ENCODE measurements around the gene GBX1. TPM values are rescaled to one million over a fixed set of nuclear protein-coding genes. Genes with fewer than 3 reads are reported as not detected.

Gene GBX1
- polyA plus RNA-seq, 1 donor (not counting 4 experiments of a cell fraction or from before 2014, with no cell fraction given) = not detected

- no peaks in the 10 kb centered on the region for H3K36me3 ChIP-seq (ENCODE audit: control insufficient read depth in 2 of 2, extremely low read depth in 1 of 2, insufficient read depth in 2 of 2, low read length in 2 of 2)
- no peaks in the 10 kb centered on the region for H3K9me3 ChIP-seq (ENCODE audit: control insufficient read depth, low read depth, low read length)
- dilution Hi-C loops (cut with MboI; ENCODE audit: extremely low pct_ligation_motif_present, low sequenced_read_pairs) = no loop called here
- no peaks in the 10 kb centered on the region for H3K4me1 ChIP-seq (ENCODE audit: control insufficient read depth, extremely low read depth, insufficient read depth, low read length)
- H3K79me2 ChIP-seq (ENCODE audit: control insufficient read depth, insufficient read depth, low read length) = no peaks in the 10 kb centered on the region
- H3K27ac ChIP-seq (ENCODE audit: control insufficient read depth, insufficient read depth, low read length) = no peak overlapping the region
- H2AFZ ChIP-seq (ENCODE audit: control insufficient read depth, low read length) = no peak overlapping the region
- H3K4me3 ChIP-seq (ENCODE audit: control insufficient read depth in 2 of 3, extremely low read depth in 1 of 3, insufficient read depth in 2 of 3, low read depth in 1 of 3, low read length in 3 of 3) = no peak overlapping the region
- FAIRE-seq = no peak
- H3K9ac ChIP-seq (ENCODE audit: control insufficient read depth, extremely low read depth, insufficient read depth, low read length) = no peak overlapping the region
- H3K27me3 ChIP-seq (ENCODE audit: control insufficient read depth, extremely low read depth, insufficient read depth, low read length) = peaks cover 59% of the 10 kb centered on the region
- TF ChIP-seq EZH2 (IDR thresholded peaks at IDR 0.05; ENCODE audit: low read length) = no peak
- TF ChIP-seq CTCF (optimal IDR thresholded peaks at IDR 0.05 in 1 of 3, IDR thresholded peaks at IDR 0.05 in 1 of 3, conservative IDR thresholded peaks at IDR 0.05 in 1 of 3; ENCODE audit: extremely low read depth in 1 of 3, insufficient read depth in 2 of 3, low read length in 3 of 3) = no peak
- DNase-seq (ENCODE audit: low read depth, low spot score) = no peak
- H4K20me1 ChIP-seq (ENCODE audit: control insufficient read depth, extremely low read depth, insufficient read depth, low read length) = no peaks in the 10 kb centered on the region
- H3K4me2 ChIP-seq (ENCODE audit: control insufficient read depth, extremely low read depth, insufficient read depth, low read depth, low read length) = no peak overlapping the region
- H3K9me1 ChIP-seq (ENCODE audit: control insufficient read depth, extremely low read depth, insufficient read depth, low read length) = no peaks in the 10 kb centered on the region
Measured at GRCh38 chr7:151201751-151202150, 34.3 kb upstream of the GBX1 start.

GRCh38 chr7:151201344-151201743 lies 33.9 kb upstream of the GBX1 start:
- no peaks in the 10 kb centered on the region for H3K36me3 ChIP-seq (ENCODE audit: control insufficient read depth in 2 of 2, extremely low read depth in 1 of 2, insufficient read depth in 2 of 2, low read length in 2 of 2)
- H3K9ac ChIP-seq (ENCODE audit: control insufficient read depth, extremely low read depth, insufficient read depth, low read length) = no peak overlapping the region
- no peaks in the 10 kb centered on the region for H3K4me1 ChIP-seq (ENCODE audit: control insufficient read depth, extremely low read depth, insufficient read depth, low read length)
- H4K20me1 ChIP-seq (ENCODE audit: control insufficient read depth, extremely low read depth, insufficient read depth, low read length) = no peaks in the 10 kb centered on the region
- no peaks in the 10 kb centered on the region for H3K9me3 ChIP-seq (ENCODE audit: control insufficient read depth, low read depth, low read length)
- no peak overlapping the region for H3K4me3 ChIP-seq (ENCODE audit: control insufficient read depth in 2 of 3, extremely low read depth in 1 of 3, insufficient read depth in 2 of 3, low read depth in 1 of 3, low read length in 3 of 3)
- H3K4me2 ChIP-seq (ENCODE audit: control insufficient read depth, extremely low read depth, insufficient read depth, low read depth, low read length) = no peak overlapping the region
- H2AFZ ChIP-seq (ENCODE audit: control insufficient read depth, low read length) = no peak overlapping the region
- H3K27me3 ChIP-seq (ENCODE audit: control insufficient read depth, extremely low read depth, insufficient read depth, low read length) = peaks cover 63% of the 10 kb centered on the region
- DNase-seq (ENCODE audit: low read depth, low spot score) (no peak), FAIRE-seq (no peak)
- no peaks in the 10 kb centered on the region for H3K79me2 ChIP-seq (ENCODE audit: control insufficient read depth, insufficient read depth, low read length)
- H3K9me1 ChIP-seq (ENCODE audit: control insufficient read depth, extremely low read depth, insufficient read depth, low read length) = no peaks in the 10 kb centered on the region
- dilution Hi-C loops (cut with MboI; ENCODE audit: extremely low pct_ligation_motif_present, low sequenced_read_pairs) = no loop called here
- TF ChIP-seq EZH2 (IDR thresholded peaks at IDR 0.05; ENCODE audit: low read length) (no peak), CTCF (optimal IDR thresholded peaks at IDR 0.05 in 1 of 3, IDR thresholded peaks at IDR 0.05 in 1 of 3, conservative IDR thresholded peaks at IDR 0.05 in 1 of 3; ENCODE audit: extremely low read depth in 1 of 3, insufficient read depth in 2 of 3, low read length in 3 of 3) (no peak)
- H3K27ac ChIP-seq (ENCODE audit: control insufficient read depth, insufficient read depth, low read length) = no peak overlapping the region
